Heart right ventricle (tissue), 16 donors: ENCODE data around the gene GUSB. TPM values are rescaled to one million over a fixed set of nuclear protein-coding genes. Genes with fewer than 3 reads are reported as not detected.

Experiments used
- ATAC-seq, 8 donors: fragments of 200-7000 bp; cut with Tn5 transposase; one replicate each; pipeline ENCODE4 v1.9.1; 2020; ENCODE audit warnings: mild to moderate bottlenecking in 8 of 8, moderate library complexity in 8 of 8, moderate number of reproducible peaks in 1 of 8
- DNase-seq, 2 donors: peaks; one replicate each; pipeline ENCODE4 v3.0.0-alpha.2; 2020
- H3K27ac ChIP-seq, 10 donors: fragments of 200-600 bp; sonication (generic) in 2 of 10; one replicate each; pipeline versions ENCODE4 v1.5.0 to v1.8.0; 2020 to 2022; ENCODE audit warnings: mild to moderate bottlenecking in 3 of 10
- H3K27me3 ChIP-seq, 7 donors: fragments of 200-600 bp; one replicate each; pipeline ENCODE4 v1.8.0; 2021 to 2022; ENCODE audit warnings: mild to moderate bottlenecking in 2 of 7
- H3K36me3 ChIP-seq, 9 donors: fragments of 200-600 bp; sonication (generic) in 1 of 9; one replicate each; pipeline versions ENCODE4 v1.5.0 to v1.8.0; 2020 to 2022; ENCODE audit warnings: mild to moderate bottlenecking in 2 of 9
- H3K4me1 ChIP-seq, 9 donors: fragments of 200-600 bp; sonication (generic) in 1 of 9; one replicate each; pipeline versions ENCODE4 v1.5.0 to v1.8.0; 2020 to 2022; ENCODE audit warnings: mild to moderate bottlenecking in 4 of 9
- H3K4me3 ChIP-seq, 10 donors: fragments of 200-600 bp; sonication (generic) in 2 of 10; one replicate each; pipeline versions ENCODE4 v1.5.0 to v1.8.0; 2020 to 2022; ENCODE audit warnings: mild to moderate bottlenecking in 7 of 10, moderate library complexity in 2 of 10
- H3K9me3 ChIP-seq, 11 donors: fragments of 200-600 bp in 10 of 11; sonication (generic) in 2 of 11; one replicate each; pipeline versions ENCODE4 v1.5.0 to v1.8.0; 2013 to 2022; ENCODE audit warnings: mild to moderate bottlenecking in 2 of 11, control low read depth in 1 of 11, moderate library complexity in 1 of 11
- WGBS, 2 donors: extraction: QIAGEN DNeasy Blood & Tissue Kit; methylation state at CpG; one replicate each; pipeline ENCODE4 v1.1.7; 2013; ENCODE audit warnings: inconsistent platforms in 1 of 2; 5-methylcytosine and 5-hydroxymethylcytosine counted together
- intact Hi-C, 10 donors: fragments of 100-400 bp; cut with DNase I; formaldehyde crosslinking; loops; one replicate each; pipeline versions ENCODE4 v1.11.1 to v1.14.2; 2022
- polyA plus RNA-seq, 2 donors: library from polyadenylated mRNA; stranded (reverse); fragments of 200-250 nt; gene quantifications; one replicate each; pipeline ENCODE4 v1.2.3, GENCODE V29; 2013
- total RNA-seq, 10 donors: library from RNA; stranded (reverse); fragmentation: NEBNext Ultra II Directional in 3 of 10; extraction: Animal tissue kit (Norgen Biotek cat#: 25700) in 3 of 10; gene quantifications; one replicate each; pipeline versions ENCODE4 v1.2.1 to v1.2.4, GENCODE V29; 2021 to 2023
- TF ChIP-seq, protein P1 (sequence below), 9 donors: fragments of 200-600 bp; sonication (generic) in 2 of 9; IDR thresholded peaks; one replicate each; pipeline versions ENCODE4 v1.5.0 to v1.8.0; 2021 to 2022; ENCODE audit warnings: antibody characterized with exemption in 9 of 9, mild to moderate bottlenecking in 5 of 9, moderate library complexity in 1 of 9
- donor health status: Arrhythmogenic right ventricular cardiomyopathy.
- donor health status: ischemic (EF 13 %, LVEDD 7.1; RV severe dilation, severe dysfunction).
- donor health status: healthy with polysubstance abuse.
- donor health status: DM: no; HTN: yes; CAD: no.
- donor health status: DM: no; HTN: no; CAD: no.
- donor health status: ischemic (EF 25% LVEDD 6.9; RV normal size, moderate dysfunction).
- donor health status: ischemic (EF 25% LVEDD 5.7; RV mildly dilated, moderate dysfunction).
- donor health status: healthy.
- donor health status: DM: yes; HTN: yes; CAD: no.
- donor health status: Ischemic cardiomyopathy.
- donor health status: ischemic (EF 35%, LVEDD 5.7; RV mildly dilated, moderate dysfunction).
- donor health status: nonischemic (EF 11% LVEDD 7.7; RV severe dilation, severe dysfunction).
- donor health status: DM: yes; HTN: yes; CAD: no.
- donor health status: PGD.
- donor health status: ischemic (EF 29% LVEDD 5.4; RV normal size, mild dysfunction).
- donor health status: nonischemic (EF 23%, LVEDD 6.1; RV moderate dilation, normal function).

GUSB gene
- total and polyA plus RNA-seq, 12 donors: 10.8 to 30.6 (median 16.9) TPM

GRCh38 chr7:65938336-65938895 lies 43.6 kb downstream of the GUSB start:
- Histone ChIP-seq H3K36me3 (peaks cover 0 to 4% (median 0%) of the 10 kb centered on the region in 9 donors), H3K9me3 (peaks cover 0 to 15% (median 0%) of the 10 kb centered on the region in 11 donors), H3K4me1 (no peaks in the 10 kb centered on the region), H3K27me3 (no peaks in the 10 kb centered on the region), H3K27ac (no peak overlapping the region), H3K4me3 (no peak overlapping the region)
- TF ChIP-seq, protein P1, sequence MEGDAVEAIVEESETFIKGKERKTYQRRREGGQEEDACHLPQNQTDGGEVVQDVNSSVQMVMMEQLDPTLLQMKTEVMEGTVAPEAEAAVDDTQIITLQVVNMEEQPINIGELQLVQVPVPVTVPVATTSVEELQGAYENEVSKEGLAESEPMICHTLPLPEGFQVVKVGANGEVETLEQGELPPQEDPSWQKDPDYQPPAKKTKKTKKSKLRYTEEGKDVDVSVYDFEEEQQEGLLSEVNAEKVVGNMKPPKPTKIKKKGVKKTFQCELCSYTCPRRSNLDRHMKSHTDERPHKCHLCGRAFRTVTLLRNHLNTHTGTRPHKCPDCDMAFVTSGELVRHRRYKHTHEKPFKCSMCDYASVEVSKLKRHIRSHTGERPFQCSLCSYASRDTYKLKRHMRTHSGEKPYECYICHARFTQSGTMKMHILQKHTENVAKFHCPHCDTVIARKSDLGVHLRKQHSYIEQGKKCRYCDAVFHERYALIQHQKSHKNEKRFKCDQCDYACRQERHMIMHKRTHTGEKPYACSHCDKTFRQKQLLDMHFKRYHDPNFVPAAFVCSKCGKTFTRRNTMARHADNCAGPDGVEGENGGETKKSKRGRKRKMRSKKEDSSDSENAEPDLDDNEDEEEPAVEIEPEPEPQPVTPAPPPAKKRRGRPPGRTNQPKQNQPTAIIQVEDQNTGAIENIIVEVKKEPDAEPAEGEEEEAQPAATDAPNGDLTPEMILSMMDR (IDR thresholded peaks at IDR 0.05): no peak
- intact Hi-C loops: loop anchor here in 1 of 10 donors (10.0 kb wide), 1 partner anchor 64 kb away; the partner anchor contains the start of gene VKORC1L1
- ATAC-seq (no peak), DNase-seq (no peak)
- WGBS, 2 donors: 93 to 96% methylated on average over 7 of the region's 7 CpGs

GRCh38 chr7:65937296-65937695 lies 44.7 kb downstream of the GUSB start:
- no peaks in the 10 kb centered on the region for H3K4me1 ChIP-seq
- DNase-seq (no peak), ATAC-seq (no peak)
- intact Hi-C loops: loop anchor here in 1 of 10 donors (10.0 kb wide), 1 partner anchor 62 kb away; the partner anchor contains the start of gene VKORC1L1
- 96 to 99% methylated on average over 2 of the region's 2 CpGs for WGBS, 2 donors
- no peak overlapping the region for H3K27ac ChIP-seq
- peaks cover 0 to 4% (median 0%) of the 10 kb centered on the region in 9 donors for H3K36me3 ChIP-seq
- H3K9me3 ChIP-seq: peaks cover 0 to 15% (median 0%) of the 10 kb centered on the region in 11 donors
- TF ChIP-seq, protein P1 (IDR thresholded peaks at IDR 0.05): no peak
- H3K27me3 ChIP-seq: no peaks in the 10 kb centered on the region
- no peak overlapping the region for H3K4me3 ChIP-seq

DNA sequence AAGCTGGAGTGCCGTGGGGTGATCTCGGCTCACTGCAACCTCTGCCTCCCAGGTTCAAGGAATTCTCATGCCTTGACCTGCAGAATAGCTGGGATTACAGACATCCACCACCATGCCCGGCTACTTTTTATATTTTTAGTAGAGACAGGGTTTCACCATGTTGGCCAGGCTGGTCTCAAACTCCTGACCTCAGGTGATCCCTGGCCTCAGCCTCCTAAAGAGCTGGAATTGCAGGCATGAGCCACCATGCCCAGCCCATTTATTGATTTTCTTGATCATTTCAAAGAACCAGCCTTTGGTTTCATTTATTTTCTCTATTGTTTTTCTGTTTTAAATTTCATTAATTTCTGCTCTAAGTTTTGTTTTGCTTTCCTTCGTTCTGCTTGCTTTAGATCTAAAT lies 50.3 kb downstream of the GUSB start:
- TF ChIP-seq, protein P1 (IDR thresholded peaks at IDR 0.05): no peak
- intact Hi-C loops: loop anchor here in 1 of 10 donors (10.0 kb wide), 1 partner anchor 57 kb away; the partner anchor contains the start of gene VKORC1L1
- Histone ChIP-seq H3K36me3 (no peaks in the 10 kb centered on the region), H3K27me3 (no peaks in the 10 kb centered on the region), H3K4me3 (no peak overlapping the region), H3K9me3 (peaks cover 0 to 15% (median 0%) of the 10 kb centered on the region in 11 donors), H3K4me1 (peaks cover 0 to 11% (median 0%) of the 10 kb centered on the region in 9 donors), H3K27ac (no peak overlapping the region)
- whole genome bisulfite sequencing, 2 donors: 87 to 89% methylated on average over 4 of the region's 4 CpGs
- DNase-seq: no peak
- ATAC-seq: no peak

DNA sequence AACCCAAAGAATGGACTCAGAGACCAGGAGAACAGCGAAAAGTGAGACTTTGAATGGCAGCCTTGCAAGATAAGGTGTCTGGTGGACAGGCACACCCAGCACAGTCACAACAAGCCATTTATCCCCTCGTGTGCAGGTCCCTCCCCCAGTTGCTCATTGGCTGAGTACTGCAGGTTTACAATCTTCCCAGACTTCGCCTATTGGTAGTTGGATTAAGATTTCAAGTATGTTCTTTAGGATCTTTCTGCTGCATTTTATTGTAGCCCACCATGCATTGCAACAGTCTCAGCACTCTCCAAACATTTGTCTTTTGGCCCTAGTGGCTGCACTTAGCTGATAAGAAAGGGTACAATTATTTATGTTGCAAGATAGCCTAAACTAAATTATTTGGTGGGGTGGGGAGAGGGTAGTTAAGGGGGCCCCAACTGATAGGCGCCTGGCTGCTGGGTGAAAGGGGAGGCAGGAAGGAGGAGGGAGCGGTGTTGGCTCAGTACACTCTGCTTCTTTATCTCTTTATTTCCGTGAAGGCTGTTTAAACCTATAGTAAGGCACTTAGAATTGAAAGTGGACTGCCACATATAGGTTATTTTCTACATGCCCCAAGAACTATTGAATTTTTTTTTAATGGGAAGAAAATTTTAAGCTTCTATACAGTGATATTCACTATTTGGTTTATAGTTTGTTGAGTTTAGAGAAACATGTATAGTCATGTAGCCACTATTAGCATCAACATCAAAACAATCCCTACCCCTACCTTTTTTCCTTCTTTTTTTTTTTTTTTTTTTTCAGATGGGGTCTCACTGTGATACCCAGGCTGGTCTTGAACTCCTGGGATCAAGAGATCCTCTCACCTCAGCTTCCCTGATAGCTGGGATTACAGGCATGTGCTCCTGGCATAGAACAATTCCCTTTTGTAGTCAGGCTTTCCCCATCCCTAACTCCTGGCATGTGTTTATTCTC lies 54.2 kb downstream of the GUSB start:
- TF ChIP-seq, protein P1 (IDR thresholded peaks at IDR 0.05): no peak
- WGBS, 2 donors: 41 to 60% methylated on average over 6 of the region's 6 CpGs
- Histone ChIP-seq H3K36me3 (no peaks in the 10 kb centered on the region), H3K9me3 (no peaks in the 10 kb centered on the region), H3K27me3 (no peaks in the 10 kb centered on the region), H3K4me3 (no peak overlapping the region), H3K4me1 (peaks cover 0 to 21% (median 0%) of the 10 kb centered on the region in 9 donors), H3K27ac (no peak overlapping the region)
- intact Hi-C loops: no loop called here
- DNase-seq: no peak
- no peak for ATAC-seq
